ENCODE data around the gene GGA1. TPM values are rescaled to one million over a fixed set of nuclear protein-coding genes. Genes with fewer than 3 reads are reported as not detected.
A peak's percentile ranks its signal among the peaks of the same experiment; 100 is the strongest.

GGA1 gene
- total RNA-seq, 1 experiment from 2014 or later = 18.6 TPM

DNA sequence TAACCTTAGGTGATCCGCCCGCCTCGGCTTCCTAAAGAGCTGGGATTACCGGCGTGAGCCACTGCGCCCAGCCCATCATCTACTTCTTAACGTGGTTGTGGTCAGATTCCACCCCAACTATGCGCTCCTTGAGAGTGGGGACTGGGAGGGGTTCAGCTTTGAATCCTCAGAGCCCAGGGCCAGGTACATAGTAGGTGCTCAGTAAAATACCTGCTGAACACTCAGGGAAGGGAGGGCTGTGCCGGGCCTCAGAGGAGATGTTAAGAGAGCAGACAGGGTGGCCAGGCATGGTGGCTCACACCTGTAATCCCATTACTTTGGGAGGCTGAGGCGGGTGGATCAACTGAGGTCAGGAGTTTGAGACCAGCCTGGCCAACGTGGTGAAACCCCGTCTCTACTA is 65.6 kb downstream of the GGA1 start:
- no peak for DNase-seq (ENCODE audit: low spot score)

DNA sequence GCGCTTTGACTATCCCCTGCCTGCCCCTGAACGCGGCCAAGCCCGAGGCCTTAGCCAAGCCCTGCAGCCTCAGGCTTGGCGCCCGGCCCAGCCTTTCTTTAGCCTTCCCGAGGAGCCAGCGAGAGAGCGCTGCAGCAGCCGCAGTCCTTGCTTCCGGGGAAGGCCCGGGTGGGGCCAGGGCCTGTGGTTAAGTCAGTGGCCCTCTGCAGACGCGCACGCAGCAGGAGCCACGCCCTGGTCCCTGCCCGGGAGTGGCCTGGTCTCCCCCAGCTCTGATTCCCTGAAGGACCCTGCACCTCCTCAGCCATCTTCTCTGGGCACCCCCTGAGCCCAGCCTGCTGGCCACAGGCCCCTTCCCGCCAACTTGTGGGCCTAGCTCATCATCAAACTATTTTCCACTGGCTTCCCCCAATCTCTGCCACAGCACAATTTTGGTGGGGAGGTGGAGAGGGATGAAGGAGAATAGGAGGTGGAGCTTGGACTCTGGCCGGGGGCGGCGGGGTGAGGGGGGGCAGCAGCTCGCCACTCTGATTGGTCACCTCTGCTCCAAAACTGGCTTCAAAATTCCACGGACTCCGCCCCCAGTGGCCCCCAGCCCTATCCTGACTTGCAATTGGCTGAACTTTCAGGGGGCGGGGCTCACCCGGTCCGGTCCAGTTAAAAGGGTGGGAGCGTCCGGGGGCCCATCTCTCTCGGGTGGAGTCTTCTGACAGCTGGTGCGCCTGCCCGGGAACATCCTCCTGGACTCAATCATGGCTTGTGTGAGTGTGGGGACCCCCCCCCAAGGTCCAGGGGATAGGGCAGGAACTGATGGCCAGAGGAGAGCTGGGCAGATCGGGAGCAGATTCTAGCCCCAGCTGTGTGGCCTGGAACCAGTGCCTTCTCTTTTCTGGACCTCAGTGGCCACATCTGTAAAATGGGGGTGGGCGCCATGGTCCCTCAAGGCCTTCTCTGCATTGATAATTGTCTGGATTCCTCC is 66.6 kb downstream of the GGA1 start, which contains the start of gene LGALS1:
TSS of gene LGALS1 (plus strand) at position 686 of the 979 bp plus-strand sequence. CDS start at position 753, 67 bp downstream.
- peak; percentile 94 for DNase-seq (ENCODE audit: low spot score)

DNA sequence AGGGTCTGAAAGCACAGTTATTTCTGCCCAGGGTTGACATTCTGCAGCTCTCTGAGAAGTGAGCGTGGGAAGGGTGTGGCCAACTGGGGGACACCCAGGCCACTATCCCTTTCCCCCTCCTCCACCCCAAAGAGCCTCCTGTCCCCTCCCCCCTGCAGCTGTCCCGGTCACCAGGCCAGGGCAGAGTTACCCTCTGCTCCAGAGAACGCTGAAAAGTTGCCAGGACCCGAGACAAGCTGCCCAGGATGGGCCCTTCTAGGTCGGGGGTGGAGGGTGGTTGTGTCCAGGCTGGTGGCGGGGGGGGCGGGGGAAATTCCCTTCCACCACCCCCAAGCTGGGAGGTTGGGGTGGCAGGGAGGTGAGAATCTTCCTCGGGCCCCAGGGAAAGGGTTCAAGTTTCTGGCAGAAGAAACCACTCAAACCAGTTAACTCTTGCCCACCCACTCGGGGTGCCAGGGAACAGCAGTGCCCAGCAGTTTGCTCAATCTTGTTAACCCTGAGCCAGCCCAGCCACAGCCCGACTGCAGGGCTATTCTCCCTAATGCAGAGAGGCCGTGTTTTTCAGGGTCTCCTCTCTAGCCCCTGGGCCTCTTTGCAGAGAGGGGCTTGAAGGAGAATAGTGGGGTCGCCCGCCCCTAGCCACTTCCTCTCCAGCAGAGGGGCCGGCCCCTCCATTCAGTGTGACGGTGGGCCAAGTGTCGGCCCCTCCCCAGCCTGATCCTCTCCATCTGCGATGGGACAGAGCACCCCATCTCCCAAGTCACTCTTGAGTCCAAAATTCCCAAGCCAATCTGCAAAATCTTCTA is 67.5 kb downstream of the GGA1 start:
- peak; percentile 38 for DNase-seq (ENCODE audit: low spot score)

DNA sequence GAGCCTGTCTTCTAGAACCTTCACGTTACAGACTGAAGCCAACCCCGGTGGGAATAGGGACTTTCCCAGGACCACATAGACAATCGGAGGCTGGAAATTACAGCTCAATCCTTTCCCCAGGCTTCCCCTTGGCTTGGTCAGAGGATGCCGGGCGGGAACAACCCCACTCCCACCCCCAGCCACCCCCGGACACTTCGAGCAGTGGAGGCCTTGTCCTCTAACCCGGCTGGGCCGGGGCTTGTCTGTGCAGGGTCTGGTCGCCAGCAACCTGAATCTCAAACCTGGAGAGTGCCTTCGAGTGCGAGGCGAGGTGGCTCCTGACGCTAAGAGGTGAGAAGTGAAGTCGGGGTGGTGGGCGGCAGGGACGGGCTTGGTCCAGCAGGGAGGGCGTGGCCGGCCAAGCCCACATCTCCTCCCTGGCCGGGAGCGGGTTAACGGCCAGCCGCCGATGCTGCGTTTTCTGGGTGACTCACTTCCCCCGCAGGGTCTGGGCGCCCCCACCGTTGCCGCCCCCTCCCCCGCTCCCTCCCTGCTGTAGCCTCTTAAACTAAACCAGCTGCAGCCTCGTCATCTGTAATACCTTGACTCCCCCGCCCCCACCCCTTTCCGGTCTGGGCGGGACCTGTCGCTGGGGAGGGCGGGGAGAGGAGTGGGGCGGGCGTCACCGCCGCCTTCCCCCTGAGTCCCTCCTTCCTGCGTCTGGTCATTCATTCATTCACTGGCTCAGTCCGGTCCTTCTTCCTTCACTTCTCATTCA is 68.3 kb downstream of the GGA1 start:
- DNase-seq (ENCODE audit: low spot score) = peak; percentile 91

DNA sequence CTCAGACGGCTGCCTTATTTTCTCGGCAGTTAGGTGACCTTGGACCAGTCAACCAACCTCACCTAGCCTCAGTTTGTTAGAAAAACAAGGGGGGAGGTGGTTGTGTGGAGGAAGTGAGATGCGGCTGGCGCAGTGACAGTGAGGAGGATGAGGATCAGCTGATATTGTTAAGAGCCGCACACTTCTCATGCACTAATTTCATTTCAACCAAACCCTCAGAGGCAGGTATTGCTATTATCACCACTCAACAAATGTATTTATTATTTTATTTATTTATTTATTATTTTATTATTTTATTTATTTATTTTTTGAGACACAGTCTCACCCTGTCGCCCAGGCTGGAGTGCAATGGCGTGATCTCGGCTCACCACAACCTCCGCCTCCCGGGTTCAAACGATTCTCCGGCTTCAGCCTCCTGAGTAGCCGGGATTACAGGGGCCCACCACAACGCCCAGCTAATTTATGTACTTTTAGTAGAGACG is 68.9 kb downstream of the GGA1 start:
- DNase-seq (ENCODE audit: low spot score) = no peak

DNA sequence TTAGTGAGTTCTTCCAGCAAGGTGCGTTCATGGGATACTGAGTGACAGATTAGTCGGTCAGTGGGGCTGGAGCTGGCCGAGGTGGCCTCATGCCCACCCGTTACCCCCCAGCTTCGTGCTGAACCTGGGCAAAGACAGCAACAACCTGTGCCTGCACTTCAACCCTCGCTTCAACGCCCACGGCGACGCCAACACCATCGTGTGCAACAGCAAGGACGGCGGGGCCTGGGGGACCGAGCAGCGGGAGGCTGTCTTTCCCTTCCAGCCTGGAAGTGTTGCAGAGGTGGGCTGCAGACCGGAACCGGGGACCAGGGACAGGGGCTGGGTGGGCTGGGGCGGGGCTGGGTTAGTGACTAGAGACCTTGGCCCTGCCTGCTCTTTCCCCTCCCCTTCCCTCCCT is 69.7 kb downstream of the GGA1 start:
- DNase-seq (ENCODE audit: low spot score) = no peak

DNA sequence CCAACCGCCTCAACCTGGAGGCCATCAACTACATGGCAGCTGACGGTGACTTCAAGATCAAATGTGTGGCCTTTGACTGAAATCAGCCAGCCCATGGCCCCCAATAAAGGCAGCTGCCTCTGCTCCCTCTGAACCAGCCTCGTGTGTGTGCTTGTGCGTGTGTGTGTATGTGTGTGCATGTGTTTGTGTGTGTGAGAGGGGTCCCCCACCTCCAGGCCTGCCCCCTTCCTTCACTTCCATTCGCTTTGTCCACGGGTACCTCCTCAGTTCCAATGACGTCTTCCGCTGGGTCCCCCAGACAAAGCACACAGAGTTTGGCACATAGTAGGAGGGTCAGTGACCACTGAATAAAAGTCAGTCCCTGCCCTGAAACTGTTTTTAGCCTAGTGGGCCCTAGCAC is 71.0 kb downstream of the GGA1 start:
- DNase-seq (ENCODE audit: low spot score) = no peak

DNA sequence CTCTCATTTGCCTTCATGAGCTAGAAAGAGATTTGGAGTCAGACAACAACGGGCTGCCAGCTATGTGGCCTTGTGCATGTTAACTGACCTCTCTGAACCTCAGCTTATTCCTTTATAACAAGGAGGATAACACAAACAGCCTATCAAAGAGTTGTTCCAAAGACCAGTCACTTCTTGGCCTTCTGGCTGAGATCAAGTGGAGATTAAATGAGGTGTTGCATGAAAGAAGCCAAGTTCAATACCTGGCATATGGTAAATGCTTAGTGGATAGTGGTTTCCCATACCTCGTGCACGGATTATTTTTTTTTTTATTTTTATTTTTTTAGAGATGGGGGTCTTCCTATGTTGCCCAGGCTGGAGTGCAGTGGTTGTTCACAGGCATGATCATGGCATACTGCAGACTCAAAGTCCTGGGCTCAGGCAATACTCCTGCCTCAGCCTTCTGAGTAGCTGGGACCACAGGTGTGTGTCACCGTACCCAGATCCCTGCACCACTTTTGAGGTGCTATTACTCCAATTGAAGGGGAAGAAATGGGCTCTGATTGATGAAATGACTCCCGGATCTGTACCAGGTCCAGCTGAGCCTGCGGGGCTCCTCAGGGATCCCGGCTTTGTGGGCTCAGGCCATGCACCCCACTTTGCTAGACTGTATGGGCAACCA is 71.7 kb downstream of the GGA1 start:
- no peak for DNase-seq (ENCODE audit: low spot score)

DNA sequence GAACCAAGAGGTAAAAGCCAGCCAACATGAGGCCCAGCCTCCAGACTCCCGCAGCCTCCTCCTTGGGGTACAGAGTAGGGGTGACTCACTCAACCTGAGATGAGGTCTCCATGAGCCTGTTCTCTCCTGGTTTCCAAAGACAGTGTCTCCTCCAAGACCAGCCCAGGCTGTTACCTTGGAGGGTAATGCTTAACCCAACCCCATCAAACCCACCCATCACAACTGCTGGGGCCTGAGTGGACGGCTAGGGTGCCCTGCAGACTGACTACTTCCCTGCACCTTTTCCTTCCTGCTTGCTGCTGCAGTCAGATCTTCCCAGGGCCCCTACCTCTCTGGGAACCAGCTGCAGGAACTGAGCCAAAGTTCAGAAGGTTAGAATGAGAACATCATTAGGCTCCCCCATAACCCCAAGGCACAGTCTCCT is 72.4 kb downstream of the GGA1 start:
- peak; percentile 43 for DNase-seq (ENCODE audit: low spot score)

DNA sequence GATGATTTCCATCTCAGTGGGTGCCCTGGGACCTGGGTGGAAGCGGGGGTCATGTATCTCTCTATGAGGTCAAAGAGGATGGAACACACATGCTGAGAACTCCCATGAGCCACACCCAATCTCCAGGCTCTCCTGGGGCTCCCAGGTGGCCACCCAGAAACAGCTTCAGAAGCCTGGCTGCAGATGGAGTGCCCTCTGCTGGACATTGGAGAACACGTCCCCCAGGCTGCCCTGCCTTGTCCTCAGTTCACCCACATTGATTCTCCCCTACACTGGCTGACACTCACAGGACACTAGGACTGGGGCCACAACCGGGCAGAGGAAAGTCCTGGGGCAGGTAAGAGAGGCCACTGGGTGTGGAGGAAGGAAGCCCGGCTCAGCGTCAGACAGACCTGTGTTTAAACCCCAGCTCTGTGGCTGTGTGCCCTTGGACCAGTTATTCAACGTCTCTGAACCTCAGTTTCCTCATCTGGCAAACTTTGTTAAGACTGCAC is 73.0 kb downstream of the GGA1 start:
- peak; percentile 72 for DNase-seq (ENCODE audit: low spot score)

Other genes starting within 250 kb of the GGA1 start
- 0.93 and 1.1 TPM in 2 replicates for gene ELFN2, start 181.4 kb upstream of the GGA1 start, total RNA-seq (2014; rRNA removed; shearing (Covaris generic))
- 0.86 and 0.95 TPM in 2 replicates for gene MFNG, start 122.5 kb upstream of the GGA1 start, total RNA-seq (2014; rRNA removed; shearing (Covaris generic))
- 20.4 and 41.0 TPM in 2 replicates for gene CARD10, start 89.4 kb upstream of the GGA1 start, total RNA-seq (2014; rRNA removed; shearing (Covaris generic))
- gene CDC42EP1, start 48.4 kb upstream of the GGA1 start, total RNA-seq (2014; rRNA removed; shearing (Covaris generic)) = 18.2 and 23.0 TPM in 2 replicates
- gene LGALS2, start 28.7 kb upstream of the GGA1 start, total RNA-seq (2014; rRNA removed; shearing (Covaris generic)) = not detected in 2 replicates
- 0.07 TPM in 1 of 2 replicates, not detected in the other for gene SH3BP1, start 30.8 kb downstream of the GGA1 start, total RNA-seq (2014; rRNA removed; shearing (Covaris generic))
- gene PDXP, start 49.9 kb downstream of the GGA1 start, total RNA-seq (2014; rRNA removed; shearing (Covaris generic)) = 10.8 and 11.7 TPM in 2 replicates
- 3,374 and 3,537 TPM in 2 replicates for gene LGALS1, start 66.8 kb downstream of the GGA1 start, total RNA-seq (2014; rRNA removed; shearing (Covaris generic))
- 24.2 and 56.1 TPM in 2 replicates for gene NOL12, start 77.5 kb downstream of the GGA1 start, total RNA-seq (2014; rRNA removed; shearing (Covaris generic))
- 41.4 and 43.4 TPM in 2 replicates for gene TRIOBP, start 88.2 kb downstream of the GGA1 start, total RNA-seq (2014; rRNA removed; shearing (Covaris generic))
- 8.8 and 11.4 TPM in 2 replicates for gene GCAT, start 199.1 kb downstream of the GGA1 start, total RNA-seq (2014; rRNA removed; shearing (Covaris generic))
- not detected in 2 replicates for gene GALR3, start 214.5 kb downstream of the GGA1 start, total RNA-seq (2014; rRNA removed; shearing (Covaris generic))
- 22.4 and 30.5 TPM in 2 replicates for gene ANKRD54, start 235.5 kb downstream of the GGA1 start, total RNA-seq (2014; rRNA removed; shearing (Covaris generic))
- gene EIF3L, start 240.6 kb downstream of the GGA1 start, total RNA-seq (2014; rRNA removed; shearing (Covaris generic)) = 161 and 170 TPM in 2 replicates